DMS79 (cell line): ENCODE measurements around the gene VGF.
"Not testable (repeated sequence)": the region's sequence is repeated elsewhere in the genome, so short reads cannot be mapped to it uniquely, and the experiment has no call there.

Experiments used
- DNase-seq: peaks from one replicate; lab custom pipeline; 2025; lab: John Stamatoyannopoulos, UW

The VGF gene

GRCh38 chr7:101165075-101165957, at the start of gene VGF:
Gene VGF, minus strand, starts transcription at chr7:101165569. Its CDS starts 726 bp downstream, at chr7:101164843.
- peak; percentile 87 for DNase-seq

GRCh38 chr7:101212014-101212413, 46.6 kb upstream of the VGF start:
- DNase-seq, result no peak

GRCh38 chr7:101211501-101211900, 46.1 kb upstream of the VGF start:
- DNase-seq, result no peak

- DNase-seq, result no peak
Observed at GRCh38 chr7:101210143-101210542, 44.8 kb upstream of the VGF start.

GRCh38 chr7:101208794-101209193, 43.4 kb upstream of the VGF start:
- no peak for DNase-seq

- no peak for DNase-seq
Observed at GRCh38 chr7:101207459-101207858, 42.1 kb upstream of the VGF start.

- DNase-seq, result no peak
Observed at GRCh38 chr7:101206665-101207042, 41.3 kb upstream of the VGF start.

- DNase-seq, result no peak
Observed at GRCh38 chr7:101205901-101206664, 40.7 kb upstream of the VGF start.

- DNase-seq, result not testable (repeated sequence)
Observed at GRCh38 chr7:101203740-101204738, 38.7 kb upstream of the VGF start.

- DNase-seq, result no peak
Observed at GRCh38 chr7:101202603-101202918, 37.2 kb upstream of the VGF start.

GRCh38 chr7:101201695-101202602, 36.6 kb upstream of the VGF start:
- DNase-seq, result no peak

GRCh38 chr7:101200862-101201599, 35.7 kb upstream of the VGF start, which contains the start of gene MOGAT3:
Gene MOGAT3, minus strand, starts transcription at chr7:101201036. Its CDS starts 182 bp downstream, at chr7:101200854.
- no peak for DNase-seq

GRCh38 chr7:101200504-101200861, 35.1 kb upstream of the VGF start:
- no peak for DNase-seq

- DNase-seq, result not testable (repeated sequence)
Observed at GRCh38 chr7:101199522-101199921, 34.2 kb upstream of the VGF start.

GRCh38 chr7:101198476-101198875, 33.1 kb upstream of the VGF start:
- DNase-seq, result no peak

GRCh38 chr7:101197991-101198390, 32.6 kb upstream of the VGF start:
- no peak for DNase-seq

GRCh38 chr7:101195884-101196283, 30.5 kb upstream of the VGF start:
- DNase-seq, result no peak

GRCh38 chr7:101189109-101189508, 23.7 kb upstream of the VGF start:
- no peak for DNase-seq

GRCh38 chr7:101186844-101187428, 21.6 kb upstream of the VGF start:
- DNase-seq, result no peak

GRCh38 chr7:101186194-101186593, 20.8 kb upstream of the VGF start:
- DNase-seq, result no peak
